K562 (cell line): Measurements from ENCODE around the gene ITGA2B. TPM values are rescaled to one million over a fixed set of nuclear protein-coding genes. Genes with fewer than 3 reads are reported as not detected.
A peak's percentile ranks its signal among the peaks of the same experiment; 100 is the strongest.

ENCODE experiments used
- ATAC-seq: fragments of 200-7000 bp; cut with Tn5 transposase; 3 replicates; pipeline ENCODE4 v1.9.1; 2020; ENCODE audit warnings: moderate library complexity
- BruUV-seq: library from RNA; stranded (reverse); fragments of 400-500 nt; replicated peaks from 2 replicates; lab custom pipeline; 2021; lab: Mats Ljungman, UMichigan
- CTCF ChIA-PET: fragments of 300-600 bp; formaldehyde crosslinking; extraction: SDS; loops from one replicate; lab custom pipeline; 2021; ENCODE audit warnings: low intra/inter-chr PET ratio; lab: Yijun Ruan, JAX
- POLR2A ChIA-PET: fragments of 300-600, 350-650 bp; sonication (Branson Sonifier 250); formaldehyde crosslinking; extraction: SDS; loops from one replicate; lab custom pipeline; 2021; ENCODE audit warnings: antibody characterized with exemption, inconsistent platforms; lab: Yijun Ruan, JAX
- DNase-seq, 4 experiments: peaks; one replicate each; pipeline versions ENCODE4 v3.0.0 to v3.0.0-alpha.2; 2011 to 2018; ENCODE audit warnings: low spot score in 3 of 4, mixed read lengths in 3 of 4; ENCODE audit errors: extremely low read depth in 1 of 4
- FAIRE-seq: peaks from 2 replicates; lab custom pipeline; 2011; peaks lifted over from hg19 to GRCh38; lab: Jason Lieb, UNC
- H2AFZ ChIP-seq: 2 replicates; pipeline ENCODE4 v1.6.0; 2011; ENCODE audit warnings: low read depth, low read length, control low read depth, inconsistent platforms
- H3K27ac ChIP-seq: fragments of 200-600 bp; 3 replicates; pipeline ENCODE4 v1.8.0; 2011; ENCODE audit warnings: low read depth, mild to moderate bottlenecking, control low read depth, inconsistent platforms, low read length, moderate library complexity, mixed read lengths; ENCODE audit errors: extremely low read depth
- H3K27me3 ChIP-seq, 2 experiments: fragments of 300-600 bp in 1 of 2; 2 replicates in 1 of 2; 3 replicates in 1 of 2; pipeline versions ENCODE4 v1.6.0 to v1.8.0; 2011; ENCODE audit warnings: inconsistent platforms in 2 of 2, low read length in 2 of 2, mild to moderate bottlenecking in 1 of 2, mixed read lengths in 1 of 2, moderate library complexity in 1 of 2; ENCODE audit not compliant: control insufficient read depth in 2 of 2, insufficient read depth in 2 of 2
- H3K36me3 ChIP-seq: fragments of 300-600 bp; 3 replicates; pipeline ENCODE4 v1.8.0; 2011; ENCODE audit warnings: mild to moderate bottlenecking, low read length, inconsistent platforms; ENCODE audit not compliant: control insufficient read depth, insufficient read depth
- H3K4me1 ChIP-seq, 2 experiments: fragments of 200-600 bp in 1 of 2; replicated peaks in 1 of 2; 2 replicates in 1 of 2; 3 replicates in 1 of 2; pipeline versions ENCODE4 v1.5.1 to v1.8.0; 2011; ENCODE audit warnings: inconsistent platforms in 2 of 2, low read length in 2 of 2, mild to moderate bottlenecking in 1 of 2, mixed read lengths in 1 of 2, moderate library complexity in 1 of 2; ENCODE audit not compliant: control insufficient read depth in 2 of 2, insufficient read depth in 2 of 2
- H3K4me2 ChIP-seq: 2 replicates; pipeline ENCODE4 v1.6.1; 2011; ENCODE audit warnings: low read length, control low read depth, inconsistent platforms, mixed read lengths; ENCODE audit not compliant: insufficient read depth
- H3K4me3 ChIP-seq: fragments of 200-600 bp; sonication (generic), shearing (Covaris generic); 2 replicates; pipeline ENCODE4 v1.5.1; 2016; ENCODE audit warnings: control low read depth, inconsistent platforms
- H3K79me2 ChIP-seq: fragments of 200-600 bp; 3 replicates; pipeline ENCODE4 v1.8.0; 2011; ENCODE audit warnings: low read length, inconsistent platforms; ENCODE audit not compliant: control insufficient read depth, insufficient read depth
- H3K9ac ChIP-seq, 2 experiments: 2 replicates each; pipeline versions ENCODE4 v1.6.0 to v1.6.1; 2011; ENCODE audit warnings: low read depth in 2 of 2, low read length in 2 of 2, control low read depth in 1 of 2, inconsistent platforms in 1 of 2, mild to moderate bottlenecking in 1 of 2, mixed read lengths in 1 of 2; ENCODE audit not compliant: insufficient read depth in 1 of 2
- H3K9me1 ChIP-seq: one replicate; pipeline ENCODE4 v1.6.0; 2011; ENCODE audit warnings: inconsistent platforms, mild to moderate bottlenecking, low read length, moderate library complexity; ENCODE audit not compliant: control insufficient read depth, insufficient read depth
- H3K9me3 ChIP-seq: replicated peaks from 2 replicates; pipeline ENCODE4 v1.5.1; 2011; ENCODE audit warnings: low read depth, low read length, inconsistent platforms; ENCODE audit not compliant: control insufficient read depth, insufficient read depth
- H4K20me1 ChIP-seq: replicated peaks from 2 replicates; pipeline ENCODE4 v1.6.1; 2011; ENCODE audit warnings: low read length, inconsistent platforms, mixed read lengths; ENCODE audit not compliant: control insufficient read depth, insufficient read depth
- BRD4 ChIP-seq: fragments of 200-600 bp; sonication (generic); IDR thresholded peaks from 2 replicates; pipeline ENCODE4 v1.6.1; 2017; ENCODE audit warnings: inconsistent platforms
- CC2D1A ChIP-seq: fragments of 450-650 bp; IDR thresholded peaks from 2 replicates; pipeline ENCODE4 v1.6.1; 2017; ENCODE audit warnings: mild to moderate bottlenecking
- CLOCK ChIP-seq: fragments of 250-450 bp; sonication (Bioruptor Pico); IDR thresholded peaks from 2 replicates; pipeline ENCODE4 v1.4.0; 2020; ENCODE audit warnings: mild to moderate bottlenecking, moderate library complexity, borderline replicate concordance
- GABPB2 ChIP-seq: fragments of 250-450 bp; sonication (Bioruptor Pico); conservative IDR thresholded peaks from 2 replicates; pipeline ENCODE4 v1.5.1; 2021; ENCODE audit warnings: mild to moderate bottlenecking
- MCM7 ChIP-seq, 2 experiments: fragments of 450-650 bp; IDR thresholded peaks; 2 replicates each; pipeline ENCODE4 v1.6.1; 2016 to 2018
- MYC ChIP-seq, 2 experiments: fragments of 250-450 bp in 1 of 2; sonication (Bioruptor Pico) in 1 of 2; IDR thresholded peaks; 2 replicates each; pipeline versions ENCODE4 v1.5.1 to v1.6.1; 2012 to 2021; ENCODE audit warnings: low read depth in 2 of 2, borderline replicate concordance in 1 of 2, improper control_type of control experiment in 1 of 2, low read length in 1 of 2, mild to moderate bottlenecking in 1 of 2, moderate library complexity in 1 of 2
- NONO ChIP-seq, 2 experiments: fragments of 200-400 bp in 1 of 2; fragments of 450-650 bp in 1 of 2; formaldehyde crosslinking in 1 of 2; IDR thresholded peaks; 2 replicates each; pipeline ENCODE4 v1.6.1; 2017; ENCODE audit warnings: low read depth in 2 of 2, mild to moderate bottlenecking in 2 of 2, moderate library complexity in 2 of 2, low read length in 1 of 2
- PHF20 ChIP-seq: fragments of 450-650 bp; IDR thresholded peaks from 2 replicates; pipeline ENCODE4 v1.6.1; 2018; ENCODE audit not compliant: partially characterized antibody
- PHTF2 ChIP-seq: fragments of 250-450 bp; sonication (Bioruptor Pico); IDR thresholded peaks from 2 replicates; pipeline ENCODE4 v1.5.0; 2021; ENCODE audit warnings: mild to moderate bottlenecking
- POLR3G ChIP-seq: IDR thresholded peaks from 2 replicates; pipeline ENCODE4 v1.6.1; 2011; ENCODE audit not compliant: insufficient read length, insufficient replicate concordance; ENCODE audit errors: extremely low read depth
- ZBTB11 ChIP-seq, 3 experiments: fragments of 200-800 bp in 1 of 3; fragments of 250-450 bp in 1 of 3; fragments of 450-650 bp in 1 of 3; sonication (Bioruptor Pico) in 1 of 3; sonication (Bioruptor generic) in 1 of 3; formaldehyde crosslinking in 1 of 3; IDR thresholded peaks; 2 replicates each; pipeline versions ENCODE4 v1.6.1 to v1.8.0; 2016 to 2022; ENCODE audit warnings: mild to moderate bottlenecking in 2 of 3, missing genetic modification characterization in 2 of 3, missing compliant biosample characterization in 1 of 3, moderate library complexity in 1 of 3
- ZNF224 ChIP-seq: sonication (generic); formaldehyde crosslinking; IDR thresholded peaks from 2 replicates; pipeline ENCODE4 v1.8.0; 2022; ENCODE audit warnings: mild to moderate bottlenecking, missing genetic modification reagents
- ZNF263 ChIP-seq: sonication (generic); formaldehyde crosslinking; IDR thresholded peaks from 2 replicates; pipeline ENCODE4 v1.8.0; 2022; ENCODE audit warnings: mild to moderate bottlenecking, missing genetic modification reagents, borderline replicate concordance
- WGBS: fragments of 100-300 bp; shearing (Covaris generic); methylation state at CpG from one replicate; pipeline ENCODE4 v1.1.6; 2016; ENCODE audit warnings: low coverage, mixed read lengths; ENCODE audit not compliant: insufficient coverage; ENCODE audit errors: missing lambda C conversion rate; 5-methylcytosine and 5-hydroxymethylcytosine counted together
- in situ Hi-C: fragments of 300-500 bp; cut with MboI; formaldehyde crosslinking; loops from 4 replicates; pipeline ENCODE4 v1.15.0; 2018; ENCODE audit warnings: inconsistent platforms, mixed read lengths
- intact Hi-C: fragments of 100-400 bp; cut with micrococcal nuclease; formaldehyde crosslinking; loops from 2 replicates; pipeline ENCODE4 v1.14.2; 2022
- polyA plus RNA-seq, 8 experiments: library from polyadenylated mRNA; depleted of rRNA in 4 of 8; stranded (reverse) in 5 of 8; unstranded in 3 of 8; fragments of >200 nt; fragmentation: Nextera tagmentation in 2 of 8; fragmentation: Illumina TruSeq in 1 of 8; extraction: Ambion mirVana in 2 of 8; extraction: Trizol in 1 of 8; gene quantifications; 2 replicates each; pipeline versions ENCODE4 v1.2.1 to v1.2.3, GENCODE V29; 2011 to 2014; ENCODE audit warnings: inconsistent platforms in 1 of 8, missing spikeins in 1 of 8
- total RNA-seq, 7 experiments: library from RNA; depleted of rRNA in 6 of 7; stranded (reverse); fragments of >200 nt in 6 of 7; fragmentation: Illumina TruSeq in 2 of 7; extraction: Trizol in 2 of 7; gene quantifications; 2 replicates each; pipeline versions ENCODE4 v1.2.1 to v1.2.3, GENCODE V29; 2011 to 2021; ENCODE audit warnings: low replicate concordance in 1 of 7

Gene ITGA2B
- total and polyA plus RNA-seq, 9 of the 15 experiments (the other 6 are each of a cell fraction or from before 2014, with no cell fraction given) = 1.1 to 26.4 (median 5.6) TPM

- no peak for TF ChIP-seq GABPB2 (CRISPR knock-in tag)
- no peak for TF ChIP-seq MCM7 (IDR thresholded peaks at IDR 0.05)
- no peak for TF ChIP-seq BRD4
- no peak for TF ChIP-seq PHF20
- TF ChIP-seq, all 486 proteins: peak for 0
These were observed 56.1 kb downstream of the ITGA2B start (continued) for GRCh38 chr17:44333371-44333770.

GRCh38 chr17:44331249-44331760, 58.1 kb downstream of the ITGA2B start:
- H3K9ac ChIP-seq = no peak overlapping the region
- H3K36me3 ChIP-seq = no peaks in the 10 kb centered on the region
- ChIA-PET CTCF (interaction anchor here (0.8 to 1.9 kb wide), 5 partner anchors 14 to 128 kb away, joined by 3 to 20 read pairs (median 3); partner anchors contain the start of genes GRN and SLC4A1), POLR2A (interaction anchor here (0.7 to 1.5 kb wide), 3 partner anchors 9 to 127 kb away, joined by 4 to 9 read pairs (median 4); no protein-coding TSS in a partner anchor)
- no peaks in the 10 kb centered on the region for H3K9me1 ChIP-seq
- ATAC-seq = peak; percentile 64
- intact Hi-C loops = loop anchor here (1.0 kb wide), 1 partner anchor 121 kb away; no protein-coding TSS in a partner anchor
- in situ Hi-C loops = loop anchor here (25.0 kb wide), 1 partner anchor 394 kb away; the partner anchor contains the start of gene PPY
- peak overlapping the region; percentile 25 for H3K4me2 ChIP-seq
- no peak overlapping the region for H3K27ac ChIP-seq
- H3K4me3 ChIP-seq = no peak overlapping the region
- peak overlapping the region; percentile 75 for H2AFZ ChIP-seq
- H3K9me3 ChIP-seq = no peaks in the 10 kb centered on the region
- no peaks in the 10 kb centered on the region for H3K79me2 ChIP-seq
- peak; percentile 68 to 90 (median 70) for DNase-seq
- peak; percentile 83 for FAIRE-seq
- no peaks in the 10 kb centered on the region for H3K27me3 ChIP-seq
- peaks cover 8 to 18% of the 10 kb centered on the region in 2 experiments; a peak in 4 of 5 replicates for H3K4me1 ChIP-seq
- WGBS = 2% methylated on average over 7 of the region's 7 CpGs
- H4K20me1 ChIP-seq = no peaks in the 10 kb centered on the region
- no TSS peak for BruUV-seq
- TF ChIP-seq NONO (IDR thresholded peaks at IDR 0.05; ENCODE audit: low read depth in 2 of 2, low read length in 1 of 2) = no peak
- TF ChIP-seq ZNF263 (CRISPR knock-in tag) = peak; percentile 17; the same call in 1 of the 2 replicates
- no peak for TF ChIP-seq CC2D1A
- no peak for TF ChIP-seq POLR3G
- no peak for TF ChIP-seq CLOCK
- no peak for TF ChIP-seq ZNF224 (CRISPR knock-in tag)
- TF ChIP-seq PHTF2 = no peak
- TF ChIP-seq ZBTB11 (CRISPR knock-in tag; IDR thresholded peaks at IDR 0.05) = no peak
- peak; percentile 31; the same call in 1 of the 2 replicates for TF ChIP-seq MYC (IDR thresholded peaks at IDR 0.05; ENCODE audit: low read depth, low read length)
- TF ChIP-seq MYC (CRISPR knock-in tag; IDR thresholded peaks at IDR 0.05; ENCODE audit: borderline replicate concordance, low read depth) = no peak
